M059J (cell line): ENCODE results near the gene TMEM208. TPM values are rescaled to one million over a fixed set of nuclear protein-coding genes. Genes with fewer than 3 reads are reported as not detected.
A peak's percentile ranks its signal among the peaks of the same experiment; 100 is the strongest.

Experiments
- DNase-seq: peaks from one replicate; pipeline ENCODE4 v3.0.0-alpha.2; 2012; ENCODE audit warnings: low read depth
- total RNA-seq: library from RNA; depleted of rRNA; stranded (reverse); fragments of >200 nt; shearing (Covaris generic); gene quantifications from 2 replicates; pipeline ENCODE4 v1.2.3, GENCODE V29; 2014

The TMEM208 gene
- total RNA-seq, 1 experiment from 2014 or later: 44.2 TPM

DNA sequence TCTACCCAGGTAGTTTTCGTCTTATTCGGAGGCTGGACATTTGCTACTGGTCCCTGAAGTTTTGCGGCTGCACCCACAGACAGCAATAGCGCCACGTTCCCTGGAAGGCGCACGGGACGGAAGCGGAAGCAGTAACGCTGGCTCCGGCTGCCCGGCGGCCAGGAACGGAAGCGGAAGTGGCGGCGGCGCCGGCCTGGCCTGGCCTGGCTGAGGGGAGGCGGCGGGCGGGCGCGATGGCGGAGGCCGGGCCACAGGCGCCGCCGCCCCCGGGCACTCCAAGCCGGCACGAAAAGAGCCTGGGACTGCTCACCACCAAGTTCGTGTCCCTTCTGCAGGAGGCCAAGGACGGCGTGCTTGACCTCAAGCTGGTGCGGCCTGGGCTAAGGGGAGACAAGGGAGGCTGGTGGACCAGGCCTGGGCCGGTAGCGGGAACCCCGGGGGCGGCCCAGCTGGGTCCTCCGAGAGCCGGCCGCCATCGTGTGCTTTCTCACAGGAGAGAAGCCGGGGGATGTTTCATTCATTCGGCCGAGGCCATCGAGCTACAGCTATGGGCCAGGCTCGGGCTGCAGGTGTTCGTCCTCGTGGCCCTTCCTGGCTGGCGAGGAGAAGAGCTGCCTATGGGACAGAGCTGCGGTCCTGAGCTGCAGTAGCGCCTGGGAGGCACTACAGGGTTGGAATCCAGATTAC, 34.8 kb upstream of the TMEM208 start, which contains the start of gene E2F4:
Gene E2F4, plus strand, starts transcription at position 161 of the 687 bp plus-strand sequence. Its CDS starts 73 bp downstream, at position 234.
- peak; percentile 87 for DNase-seq

DNA sequence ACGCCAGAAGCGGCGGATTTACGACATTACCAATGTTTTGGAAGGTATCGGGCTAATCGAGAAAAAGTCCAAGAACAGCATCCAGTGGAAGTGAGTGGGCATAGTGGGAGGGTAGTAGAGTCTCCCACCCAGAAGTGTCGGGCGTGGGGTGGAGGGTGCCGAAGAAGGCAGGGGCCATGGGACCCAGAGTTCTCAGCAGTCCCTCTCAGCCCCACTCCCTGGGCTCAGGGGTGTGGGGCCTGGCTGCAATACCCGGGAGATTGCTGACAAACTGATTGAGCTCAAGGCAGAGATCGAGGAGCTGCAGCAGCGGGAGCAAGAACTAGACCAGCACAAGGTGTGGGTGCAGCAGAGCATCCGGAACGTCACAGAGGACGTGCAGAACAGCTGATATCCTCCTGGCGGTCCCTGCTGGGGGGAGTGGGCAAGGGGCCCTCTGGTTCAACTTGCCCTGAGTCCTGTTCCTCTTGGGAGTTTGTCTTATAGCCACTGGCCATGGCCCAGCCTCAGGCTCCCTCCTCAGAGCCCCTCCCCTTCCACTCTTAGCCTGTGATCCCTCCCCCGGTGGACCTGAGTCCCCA, 34.1 kb upstream of the TMEM208 start:
- no peak for DNase-seq

- no peak for DNase-seq
Observed at GRCh38 chr16:67193536-67193935, 33.4 kb upstream of the TMEM208 start.

GRCh38 chr16:67194260-67194659, 32.7 kb upstream of the TMEM208 start:
- no peak for DNase-seq

DNA sequence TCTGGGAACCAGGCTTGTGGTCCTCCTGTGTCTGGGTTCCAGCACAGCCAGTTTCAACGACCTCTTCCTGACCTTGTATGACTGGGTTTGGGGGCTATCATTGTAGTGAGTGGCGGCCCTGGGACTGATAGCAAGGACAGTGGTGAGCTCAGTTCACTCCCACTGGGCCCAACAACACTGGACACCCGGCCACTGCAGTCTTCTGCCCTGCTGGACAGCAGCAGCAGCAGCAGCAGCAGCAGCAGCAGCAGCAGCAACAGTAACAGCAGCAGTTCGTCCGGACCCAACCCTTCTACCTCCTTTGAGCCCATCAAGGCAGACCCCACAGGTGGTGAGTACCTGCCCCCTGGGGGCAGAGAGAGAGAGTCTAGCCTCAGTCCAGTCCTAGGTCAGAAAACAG, 31.3 kb upstream of the TMEM208 start:
- no peak for DNase-seq

DNA sequence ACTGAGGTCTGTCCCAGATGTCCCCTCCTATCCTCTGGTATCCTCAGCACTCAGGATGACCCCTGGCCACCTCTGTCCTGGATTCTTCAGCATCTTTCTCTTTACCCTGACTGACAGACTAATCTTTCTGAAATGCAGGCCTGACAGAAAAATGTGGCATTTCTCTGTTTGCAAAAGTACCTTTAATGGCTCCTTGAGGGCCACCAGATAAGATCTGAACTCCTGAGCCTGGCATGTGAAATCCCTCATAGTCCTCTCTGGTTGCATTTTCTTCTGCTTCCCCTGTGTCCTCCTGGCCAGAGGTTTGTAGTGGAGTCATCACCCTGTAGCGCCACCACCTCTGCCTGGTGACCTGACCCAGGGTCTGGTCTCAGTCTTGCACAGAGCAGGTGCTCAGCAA, 30.0 kb upstream of the TMEM208 start:
- DNase-seq: no peak

- DNase-seq: no peak
Observed at GRCh38 chr16:67197704-67198103, 29.2 kb upstream of the TMEM208 start.

DNA sequence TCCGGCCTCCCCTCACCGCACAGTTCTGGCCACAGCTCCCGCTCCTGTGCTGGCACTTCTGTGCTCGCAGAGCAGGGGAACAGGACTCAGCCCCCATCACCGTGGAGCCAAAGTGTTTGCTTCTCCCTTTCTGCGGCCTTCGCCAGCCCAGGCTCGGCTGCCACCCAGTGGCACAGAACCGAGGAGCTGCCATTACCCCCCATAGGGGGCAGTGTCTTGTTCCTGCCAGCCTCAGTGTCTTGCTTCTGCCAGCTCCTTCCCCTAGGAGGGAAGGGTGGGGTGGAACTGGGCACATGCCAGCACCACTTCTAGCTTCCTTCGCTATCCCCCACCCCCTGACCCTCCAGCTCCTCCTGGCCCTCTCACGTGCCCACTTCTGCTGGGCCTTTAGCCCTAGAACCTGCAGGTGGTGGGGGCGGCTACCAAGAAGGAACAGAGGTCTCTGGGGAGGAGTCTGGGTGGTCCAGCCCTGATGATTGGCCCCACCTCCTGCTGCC, 28.6 kb upstream of the TMEM208 start:
- DNase-seq: peak; percentile 26

DNA sequence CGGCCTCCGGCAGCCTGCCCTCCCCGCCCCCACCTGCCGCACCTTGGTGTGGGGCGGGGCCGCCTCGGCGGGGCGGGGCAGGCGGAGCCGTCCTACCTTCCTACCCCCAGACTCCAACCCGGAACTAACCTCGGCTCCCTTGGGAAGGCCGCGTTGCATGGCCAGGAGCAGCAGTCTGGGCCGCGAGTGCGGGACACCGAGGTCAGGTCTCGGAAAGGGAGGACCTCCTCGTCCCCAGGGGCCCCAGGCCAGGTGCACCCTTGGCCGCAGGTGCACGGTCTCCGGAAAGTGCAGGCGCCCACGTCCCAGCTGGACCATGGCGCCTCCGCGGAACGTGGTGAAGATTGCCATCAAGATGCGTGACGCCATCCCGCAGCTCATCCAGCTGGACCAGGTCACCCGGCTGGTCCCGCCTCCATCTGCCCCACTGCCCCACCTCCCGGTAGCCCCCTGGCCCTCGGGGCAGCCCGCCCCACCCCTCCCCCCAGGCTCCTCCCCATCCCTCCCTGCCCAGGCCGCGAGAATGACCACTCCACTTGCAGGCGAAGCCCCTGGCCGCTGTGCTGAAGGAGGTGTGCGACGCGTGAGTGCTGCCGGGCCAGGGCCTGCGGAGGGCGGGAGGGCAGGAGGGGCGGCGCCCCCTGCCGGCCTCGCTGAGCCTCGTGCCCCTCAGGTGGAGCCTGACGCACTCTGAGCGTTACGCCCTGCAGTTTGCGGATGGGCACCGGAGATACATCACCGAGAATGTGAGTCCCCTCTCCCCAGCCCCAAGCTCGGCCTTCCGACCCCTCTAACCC, 27.7 kb upstream of the TMEM208 start, which contains the start of gene ELMO3:
Gene ELMO3, plus strand, starts transcription at position 121 of the 797 bp plus-strand sequence. Its CDS starts 196 bp downstream, at position 317.
- no peak for DNase-seq

DNA sequence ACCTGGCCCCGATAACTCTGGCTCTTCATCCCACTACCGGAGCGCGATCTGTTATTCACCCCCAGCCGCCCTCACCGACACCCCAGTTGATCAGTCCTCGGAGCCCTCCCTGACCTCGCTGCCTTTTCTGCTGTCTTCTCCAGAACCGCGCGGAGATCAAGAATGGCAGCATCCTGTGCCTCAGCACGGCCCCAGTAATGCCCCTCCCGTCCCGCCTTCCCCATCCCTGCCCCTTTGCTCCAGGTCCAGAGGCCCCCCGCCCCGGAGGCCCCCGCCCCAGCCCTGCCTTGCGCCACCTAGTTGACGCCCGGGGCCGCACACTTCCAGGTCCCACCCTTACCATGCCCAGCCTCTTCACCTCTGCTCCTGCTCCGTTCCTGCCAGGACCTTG, 27.1 kb upstream of the TMEM208 start:
- DNase-seq: no peak

- no peak for DNase-seq
Observed at GRCh38 chr16:67200491-67200890, 26.4 kb upstream of the TMEM208 start.

DNA sequence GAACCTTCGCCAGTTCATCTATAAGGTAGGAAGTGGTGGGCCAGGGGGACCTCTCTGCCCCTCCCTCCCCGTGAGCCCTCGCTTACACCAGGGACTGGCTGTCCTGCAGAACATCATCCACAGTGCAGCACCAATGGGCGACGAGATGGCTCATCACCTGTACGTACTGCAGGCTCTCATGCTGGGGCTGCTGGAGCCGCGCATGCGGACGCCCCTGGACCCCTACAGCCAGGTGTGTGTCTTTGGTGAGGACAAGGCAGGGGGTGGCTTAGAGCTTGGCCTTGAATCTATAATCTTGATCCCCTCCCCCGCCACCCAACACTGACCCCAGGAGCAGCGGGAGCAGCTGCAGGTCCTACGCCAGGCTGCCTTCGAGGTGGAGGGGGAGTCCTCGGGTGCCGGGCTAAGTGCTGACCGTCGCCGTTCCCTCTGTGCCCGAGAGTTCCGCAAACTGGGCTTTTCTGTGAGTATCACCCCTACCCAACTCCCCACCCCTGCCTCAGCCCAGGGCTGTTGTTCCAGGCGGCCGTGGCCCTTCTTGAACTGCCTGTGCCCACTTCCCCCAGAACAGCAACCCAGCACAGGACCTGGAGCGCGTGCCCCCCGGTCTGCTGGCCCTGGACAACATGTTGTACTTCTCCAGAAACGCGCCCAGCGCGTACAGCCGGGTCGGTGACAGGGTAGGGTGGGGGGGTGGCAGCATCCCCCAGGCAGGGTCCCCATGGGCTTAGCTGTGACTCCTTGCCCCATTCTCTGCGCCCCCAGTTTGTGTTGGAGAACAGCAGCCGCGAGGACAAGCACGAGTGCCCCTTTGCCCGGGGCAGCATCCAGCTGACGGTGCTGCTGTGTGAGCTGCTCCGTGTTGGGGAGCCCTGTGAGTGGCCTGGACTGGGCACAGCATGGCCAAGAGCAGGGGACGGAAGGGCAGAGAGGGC, 25.3 kb upstream of the TMEM208 start:
- no peak for DNase-seq

GRCh38 chr16:67202426-67202825, 24.5 kb upstream of the TMEM208 start:
- no peak for DNase-seq

GRCh38 chr16:67202956-67203493, 23.9 kb upstream of the TMEM208 start:
- no peak for DNase-seq

GRCh38 chr16:67204076-67204475, 22.9 kb upstream of the TMEM208 start:
- no peak for DNase-seq

DNA sequence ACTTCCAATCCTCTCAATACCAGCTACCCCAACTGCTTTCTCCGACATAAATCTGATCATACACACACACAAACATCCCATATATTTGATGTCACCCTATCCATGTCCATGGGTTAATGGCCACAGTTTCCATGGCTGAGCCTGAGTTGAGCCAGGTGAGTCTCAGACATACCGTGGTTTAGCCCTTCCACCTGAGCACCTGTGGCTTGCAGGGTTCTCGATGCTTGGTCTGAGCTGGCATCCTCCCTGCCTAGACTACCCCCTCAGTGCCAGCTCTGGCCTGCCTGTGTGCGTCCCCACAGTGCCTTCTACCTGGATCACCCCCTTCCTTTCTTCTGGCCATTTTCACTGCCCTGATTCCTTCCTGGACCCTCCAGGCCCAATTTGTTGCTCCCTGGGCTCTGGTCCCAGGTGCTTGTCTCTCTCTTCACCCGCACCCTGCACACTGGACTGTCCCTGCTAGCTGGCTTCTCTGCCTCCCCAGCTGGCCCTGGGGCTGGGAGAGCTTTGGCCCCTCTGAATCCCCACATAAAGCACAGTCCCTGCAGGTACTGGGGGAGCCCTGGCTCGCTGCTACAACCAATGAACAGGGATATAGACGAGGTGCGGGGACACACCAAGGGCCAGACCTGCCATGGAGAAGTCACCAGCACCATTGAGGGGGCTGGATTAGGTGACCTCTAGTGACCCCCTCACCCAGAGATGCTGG, 20.6 kb upstream of the TMEM208 start:
- no peak for DNase-seq

DNA sequence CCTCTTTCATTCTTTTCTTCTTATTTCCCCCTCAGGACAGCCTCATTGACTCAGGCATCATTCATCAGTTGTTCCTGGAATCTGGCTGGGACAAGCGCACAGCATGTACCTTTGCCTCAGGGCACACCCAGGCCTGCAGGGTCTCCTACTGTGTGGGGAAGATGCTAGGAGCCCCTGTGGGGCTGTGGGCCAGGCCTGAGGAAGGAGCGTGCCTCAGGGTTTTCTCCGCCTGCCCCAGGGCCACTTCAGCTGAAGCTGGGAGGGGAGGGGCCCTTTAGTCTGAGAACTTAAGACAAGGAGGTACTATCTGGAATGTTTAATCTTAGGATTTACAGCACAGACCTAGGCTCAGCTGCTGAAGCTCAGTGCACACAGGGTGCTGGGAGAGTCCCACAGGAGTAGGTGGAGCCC, 20.1 kb upstream of the TMEM208 start:
- peak; percentile 72 for DNase-seq

- DNase-seq: peak; percentile 90
Observed at GRCh38 chr16:67207249-67208091, 19.5 kb upstream of the TMEM208 start.

DNA sequence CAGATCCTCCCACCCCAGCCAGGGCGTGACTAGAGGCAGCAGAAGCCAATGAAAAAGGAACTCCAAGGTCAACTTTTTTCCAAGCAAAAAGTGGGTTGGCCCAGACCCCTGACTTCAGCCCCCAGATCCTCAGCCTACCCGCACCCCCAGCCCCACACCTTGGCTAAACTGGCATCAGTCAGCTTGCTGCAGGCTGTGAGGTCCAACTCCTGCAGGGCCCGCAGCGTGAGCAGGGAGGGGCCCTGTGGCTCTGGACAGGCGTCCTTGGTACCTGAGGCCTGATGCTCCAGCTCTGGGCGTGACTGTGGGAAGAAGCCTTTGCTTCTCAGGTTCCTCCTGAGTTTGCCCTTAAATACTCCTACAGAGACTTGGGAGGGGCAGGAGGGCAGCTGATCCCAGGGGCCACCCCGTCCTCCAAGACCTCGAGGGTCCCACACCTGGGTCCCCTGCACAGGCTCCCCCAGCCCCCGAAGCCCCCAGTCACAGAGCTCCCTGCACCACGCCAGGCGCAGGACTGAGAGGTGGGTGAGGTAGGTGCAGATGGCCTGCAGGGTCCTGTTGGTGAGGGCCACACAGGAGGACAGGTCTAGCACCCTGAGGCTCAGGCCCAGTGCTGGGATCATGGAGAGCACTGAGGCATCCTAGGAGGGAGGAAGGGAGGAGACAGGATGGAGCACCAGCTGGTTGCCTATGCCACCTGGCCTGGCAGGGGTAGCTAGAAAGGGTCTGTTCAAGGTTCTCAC, 18.6 kb upstream of the TMEM208 start:
- DNase-seq: no peak
